CD4-positive, alpha-beta T cell treated with Interleukin-10 for 1 hour (primary cell): ENCODE results near the gene ATP4B.
"Not testable (repeated sequence)": the region's sequence is repeated elsewhere in the genome, so short reads cannot be mapped to it uniquely, and the experiment has no call there.

Experiments
- DNase-seq: peaks from one replicate; pipeline ENCODE4 v3.0.0-alpha.2; 2020

Gene ATP4B

DNA sequence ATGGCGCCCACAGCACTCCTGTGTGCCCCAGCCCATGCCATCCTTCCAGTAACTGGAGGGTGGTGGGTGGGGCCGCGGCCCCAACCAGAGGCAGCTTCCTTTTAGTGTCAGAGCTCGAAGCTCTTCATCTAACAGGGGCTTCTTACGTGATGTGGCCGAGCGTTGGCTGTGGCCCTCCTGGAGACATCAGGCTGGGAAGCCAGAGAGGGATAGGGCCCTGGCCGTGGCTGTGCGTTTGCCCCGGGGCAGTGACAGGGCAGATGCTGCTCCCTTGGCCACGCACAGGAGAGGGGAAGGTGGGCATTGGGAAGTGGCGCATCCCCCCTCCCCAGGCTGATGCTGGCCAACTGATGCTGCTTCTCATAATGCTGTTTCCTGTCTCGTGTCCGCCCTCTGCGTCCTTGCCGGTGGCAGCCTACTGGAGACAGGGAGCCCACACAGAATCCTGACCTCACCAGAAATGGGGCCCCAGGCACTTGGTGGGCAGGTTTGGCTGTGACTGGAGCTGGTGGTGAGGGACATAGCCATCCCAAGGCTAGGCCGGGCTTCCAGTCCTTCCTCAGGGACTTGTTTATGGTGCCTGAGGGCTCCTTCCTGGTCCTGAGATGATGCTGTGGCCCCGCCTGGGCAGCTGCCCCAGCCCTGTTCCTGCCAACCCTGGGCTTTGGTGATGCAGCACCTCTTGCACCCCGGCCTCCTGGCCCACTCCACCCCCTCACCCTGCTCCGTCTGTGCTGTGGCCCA is 34.3 kb downstream of the ATP4B start:
- DNase-seq: no peak

DNA sequence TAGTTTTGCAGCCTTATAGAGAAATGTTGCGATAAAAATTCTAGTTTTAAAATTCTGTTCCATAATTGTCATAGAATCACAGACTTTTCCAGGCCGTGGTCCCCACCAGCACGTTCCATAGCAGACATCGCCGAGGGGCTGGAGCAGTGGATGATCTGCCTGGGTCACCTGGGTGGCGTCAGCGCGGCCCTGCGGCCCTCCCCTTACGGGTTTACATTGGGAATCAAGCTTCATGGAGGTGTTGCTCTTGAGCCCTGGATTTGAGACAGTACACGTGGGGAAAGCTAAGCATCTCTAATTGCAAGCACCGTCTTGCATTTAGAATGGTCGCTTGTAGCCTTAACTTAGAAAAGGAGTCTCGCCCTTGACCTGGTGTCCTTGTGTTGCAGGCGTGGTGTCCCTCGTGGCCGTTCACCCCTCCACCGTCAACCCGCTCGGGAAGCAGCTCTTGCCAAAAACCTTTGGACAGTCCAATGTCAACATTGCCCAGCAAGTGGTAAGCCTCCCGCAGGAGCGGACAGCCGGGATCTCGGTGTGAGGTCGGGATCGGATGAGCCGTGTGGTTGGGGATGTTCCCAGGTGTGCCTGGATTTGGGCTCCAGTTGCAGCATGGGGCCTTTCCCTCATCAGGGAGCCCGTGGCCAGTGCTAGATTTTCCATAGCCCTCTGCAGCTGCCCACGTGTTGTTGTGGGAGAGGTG is 35.1 kb downstream of the ATP4B start:
- no peak for DNase-seq

DNA sequence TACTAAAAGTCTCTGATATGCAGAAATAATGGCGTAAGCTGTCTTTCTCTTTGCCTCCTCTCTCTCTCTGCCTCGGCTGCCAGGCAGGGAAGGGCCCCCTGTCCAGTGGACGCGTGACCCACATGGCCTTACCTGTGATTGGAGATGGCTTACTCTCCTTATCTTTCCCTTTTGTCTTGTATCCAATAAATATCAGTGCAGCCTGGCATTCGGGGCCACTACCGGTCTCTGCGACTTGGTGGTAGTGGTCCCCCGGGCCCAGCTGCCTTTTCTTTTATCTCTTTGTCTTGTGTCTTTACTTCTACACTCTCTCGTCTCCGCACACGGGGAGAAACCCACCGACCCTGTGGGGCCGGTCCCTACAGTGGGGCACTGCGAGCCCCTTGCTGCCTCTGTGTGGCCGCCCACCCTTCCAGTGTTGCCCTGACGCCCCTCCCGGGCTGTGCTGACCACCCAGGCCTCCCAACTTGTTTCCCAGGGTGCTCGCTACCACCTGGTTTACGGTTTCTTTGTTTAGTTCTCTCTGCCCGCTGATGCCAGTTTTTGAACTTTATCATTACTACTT is 35.9 kb downstream of the ATP4B start:
- not testable (repeated sequence) for DNase-seq

DNA sequence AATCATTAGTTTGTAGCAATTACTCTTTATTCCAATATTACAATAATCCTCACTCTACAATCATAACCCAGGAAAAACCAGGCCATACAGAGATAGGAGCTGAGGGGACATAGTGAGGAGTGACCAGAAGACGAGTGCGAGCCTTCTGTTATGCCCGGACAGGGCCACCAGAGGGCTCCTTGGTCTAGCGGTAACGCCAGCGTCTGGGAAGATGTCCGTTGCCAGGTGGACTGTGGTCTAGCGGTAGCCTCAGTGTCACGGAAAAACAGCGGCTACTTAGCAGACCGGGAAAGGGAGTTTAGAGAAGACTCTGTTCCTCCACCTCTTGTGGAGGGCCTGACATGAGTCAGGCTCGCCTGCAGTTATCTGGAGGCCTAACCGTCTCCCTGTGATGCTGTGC is 36.5 kb downstream of the ATP4B start:
- not testable (repeated sequence) for DNase-seq

DNA sequence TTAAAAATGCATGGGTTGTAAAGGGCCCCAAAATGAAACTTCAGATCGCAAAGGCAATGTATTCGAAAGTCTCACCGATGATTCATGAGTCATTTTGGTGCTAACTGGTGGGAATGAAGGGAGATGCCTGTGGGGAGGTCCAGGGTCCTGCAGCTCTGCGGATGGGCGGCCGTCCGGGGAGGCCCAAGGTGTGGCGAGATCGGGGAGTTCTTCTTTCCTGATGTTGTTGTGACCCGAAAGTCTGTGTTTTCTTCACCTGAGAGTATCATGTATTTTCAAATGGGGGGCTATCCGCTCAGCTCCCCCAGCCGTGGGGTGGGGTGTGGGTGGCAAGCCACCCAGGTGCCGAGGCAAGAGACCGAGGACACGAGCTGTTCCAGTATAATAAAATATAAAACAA is 37.0 kb downstream of the ATP4B start:
- DNase-seq: no peak

DNA sequence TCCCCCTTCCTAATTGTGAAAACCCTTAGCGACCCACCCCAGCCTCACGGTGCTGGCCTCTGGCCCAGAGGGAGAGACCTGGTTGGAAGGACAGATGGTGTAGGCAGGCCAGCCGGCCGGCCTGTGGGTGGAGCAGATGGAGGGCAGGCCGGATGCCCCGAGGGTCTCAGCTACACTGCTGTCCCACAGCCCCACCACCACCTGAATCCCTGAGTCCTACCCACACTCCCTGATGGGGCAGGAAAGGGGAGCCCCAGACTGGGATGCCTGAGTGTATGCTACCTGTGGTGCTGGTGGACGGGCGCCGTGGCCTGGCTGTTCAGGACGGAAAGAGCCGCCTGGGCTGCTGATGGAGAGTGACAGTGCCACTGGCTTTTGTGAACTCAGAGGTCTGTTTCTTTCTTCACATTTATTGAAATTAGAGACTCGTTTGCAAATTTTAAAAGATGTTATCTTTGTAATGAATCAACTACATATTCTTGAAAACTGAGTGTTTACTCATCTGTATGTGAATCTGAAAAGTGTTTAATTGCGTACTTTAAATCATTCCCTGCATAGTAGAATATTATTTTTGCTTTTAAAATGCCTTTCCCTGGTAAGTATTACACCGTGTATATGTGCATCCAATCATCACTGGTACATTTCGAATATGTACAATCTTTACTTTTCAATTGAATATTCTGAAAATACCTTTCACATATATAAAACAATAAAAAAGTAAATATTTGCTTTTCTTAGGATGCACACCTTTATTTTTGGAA is 37.8 kb downstream of the ATP4B start:
- DNase-seq: no peak

DNA sequence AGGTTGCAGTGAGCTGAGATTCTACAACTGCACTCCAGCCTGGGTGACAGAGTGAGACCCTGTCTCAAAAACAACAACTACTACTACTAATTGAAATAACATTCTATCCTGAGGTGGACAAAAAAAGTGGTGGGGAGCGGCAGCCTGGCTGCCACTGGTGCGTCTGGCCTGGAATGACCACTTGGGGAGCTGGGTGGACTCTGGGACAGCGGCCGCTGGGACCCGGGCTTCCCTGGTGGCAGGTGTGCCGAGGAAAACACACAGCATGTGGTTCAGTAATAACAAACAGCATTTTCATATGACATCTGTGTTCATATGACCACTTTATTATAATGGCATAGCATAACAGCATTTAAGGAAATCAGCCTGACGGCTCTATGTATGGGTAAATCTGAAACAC is 39.5 kb downstream of the ATP4B start:
- DNase-seq: no peak

DNA sequence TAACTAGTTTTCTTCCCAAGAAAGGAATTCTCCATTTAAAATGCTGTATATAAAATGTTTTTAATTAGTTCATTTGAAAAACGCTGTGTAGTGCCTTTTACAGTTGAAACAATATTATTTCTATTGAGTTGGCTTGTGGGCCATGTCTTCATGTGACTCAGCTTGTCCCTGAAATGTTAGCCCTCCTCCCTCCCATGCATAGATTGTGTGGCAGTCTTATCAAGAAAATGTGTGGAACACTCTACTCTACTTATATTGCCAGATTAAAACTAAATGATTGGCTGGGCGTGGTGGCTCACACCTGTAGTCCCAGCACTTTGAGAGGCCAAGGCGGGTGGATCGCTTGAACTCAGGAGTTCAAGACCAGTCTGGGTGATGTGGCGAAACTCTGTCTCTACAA is 40.0 kb downstream of the ATP4B start:
- no peak for DNase-seq

DNA sequence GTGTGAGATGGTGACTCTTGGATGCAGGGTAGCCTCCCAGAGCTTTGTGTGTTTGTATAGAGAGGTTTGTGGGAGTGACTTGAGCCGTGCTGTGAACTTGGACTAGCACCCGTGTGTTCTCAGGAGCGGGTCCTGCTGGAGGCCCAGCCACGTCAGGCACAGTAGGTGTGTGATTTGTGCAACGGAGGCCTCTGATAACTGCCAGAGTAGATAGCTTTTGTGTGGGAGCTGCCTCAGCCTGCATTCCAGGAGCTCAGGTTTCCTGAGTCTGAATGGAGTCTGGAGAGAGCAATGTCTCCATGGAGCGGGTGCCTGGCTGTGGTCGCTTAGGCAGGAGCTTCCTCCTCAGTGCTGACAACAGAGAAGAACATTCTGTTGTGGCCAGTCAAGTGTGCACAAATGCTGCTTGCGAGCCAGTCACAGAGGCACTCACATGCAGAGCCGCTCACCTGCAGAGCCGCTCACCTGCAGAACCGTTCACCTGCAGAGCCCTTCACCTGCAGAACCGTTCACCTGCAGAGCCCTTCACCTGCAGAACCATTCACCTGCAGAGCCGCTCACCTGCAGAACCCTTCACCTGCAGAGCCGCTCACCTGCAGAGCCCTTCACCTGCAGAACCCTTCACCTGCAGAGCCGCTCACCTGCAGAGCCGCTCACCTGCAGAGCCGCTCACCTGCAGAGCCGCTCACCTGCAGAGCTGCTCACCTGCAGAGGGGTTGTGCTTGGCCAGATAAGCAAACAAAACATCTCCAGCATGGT is 40.8 kb downstream of the ATP4B start:
- no peak for DNase-seq

DNA sequence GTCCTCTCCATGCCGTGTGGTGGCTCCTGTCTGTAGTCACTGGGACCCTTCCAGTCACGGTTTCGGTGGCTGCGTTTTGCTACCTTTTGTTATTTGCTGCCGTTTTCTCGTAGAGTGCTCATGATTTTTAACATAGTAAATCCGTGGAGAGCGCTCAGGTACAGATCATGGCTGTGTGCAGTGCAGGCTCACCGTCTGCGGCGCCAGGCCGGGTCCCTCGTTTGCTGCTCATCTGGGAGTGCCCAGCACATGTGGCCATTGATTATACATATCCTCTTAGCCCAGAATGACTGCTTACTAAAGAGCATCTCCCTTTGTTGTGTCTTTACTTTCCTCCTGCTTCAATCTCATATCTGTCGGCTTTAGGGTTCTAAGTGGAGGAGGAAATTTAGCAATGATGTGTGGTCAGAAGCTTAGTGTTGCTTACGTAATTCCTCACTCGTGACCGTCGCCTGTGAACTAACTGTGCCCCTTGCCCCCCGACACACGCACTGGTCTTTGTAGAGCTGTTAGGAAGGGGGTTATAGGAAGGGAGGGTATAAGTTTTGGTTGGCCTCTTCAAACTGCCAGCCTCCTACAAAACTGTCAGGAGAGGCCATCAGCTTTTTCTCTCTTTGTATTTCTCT is 41.6 kb downstream of the ATP4B start:
- no peak for DNase-seq

DNA sequence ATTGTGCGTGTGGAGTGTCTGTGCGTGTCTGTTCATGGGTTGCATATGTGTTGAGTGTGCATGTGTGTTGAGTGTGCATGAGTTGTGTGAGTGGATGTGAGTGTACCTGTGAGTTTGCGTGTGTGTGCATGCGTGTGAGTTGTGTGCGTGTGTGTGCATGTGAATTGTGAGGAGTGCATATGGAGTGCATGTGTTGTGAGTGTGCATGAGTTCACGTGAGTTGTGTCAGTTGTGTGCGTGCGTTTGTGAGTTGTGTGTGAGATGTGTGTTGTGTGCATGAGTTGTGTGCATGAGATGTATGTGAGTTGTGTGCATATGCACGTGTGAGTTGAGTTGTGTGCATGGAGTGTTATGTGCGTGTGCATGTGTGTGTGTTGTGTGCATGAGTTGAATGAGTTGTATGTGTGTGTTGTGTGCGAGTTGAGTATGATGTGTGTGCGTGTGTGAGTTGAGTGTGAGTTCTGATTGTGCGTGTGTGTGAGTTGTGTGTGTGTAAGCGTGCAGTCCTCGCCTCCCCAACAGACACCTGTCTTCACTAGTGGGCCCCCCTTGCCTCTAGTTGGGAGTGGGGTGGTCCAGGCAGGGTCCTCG is 44.1 kb downstream of the ATP4B start:
- no peak for DNase-seq

DNA sequence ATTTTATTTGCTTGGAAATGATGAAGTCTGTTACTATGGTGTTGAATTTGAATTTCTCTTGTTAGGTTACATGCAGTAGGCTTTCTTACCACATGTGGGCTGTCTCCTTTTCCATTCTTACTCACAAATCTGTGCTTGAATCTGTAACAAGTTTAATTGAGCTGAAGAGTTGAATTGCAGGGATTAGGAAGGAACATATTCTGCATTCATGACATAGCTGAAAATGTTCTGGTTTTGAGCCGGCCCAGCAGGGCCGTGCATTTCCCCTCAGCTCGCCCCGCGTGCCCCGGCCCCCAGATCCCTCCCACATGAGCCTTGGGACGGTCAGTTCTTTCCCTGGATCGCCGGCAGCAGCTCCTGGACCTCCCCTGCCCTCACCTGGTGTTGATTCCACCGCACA is 45.4 kb downstream of the ATP4B start:
- no peak for DNase-seq

DNA sequence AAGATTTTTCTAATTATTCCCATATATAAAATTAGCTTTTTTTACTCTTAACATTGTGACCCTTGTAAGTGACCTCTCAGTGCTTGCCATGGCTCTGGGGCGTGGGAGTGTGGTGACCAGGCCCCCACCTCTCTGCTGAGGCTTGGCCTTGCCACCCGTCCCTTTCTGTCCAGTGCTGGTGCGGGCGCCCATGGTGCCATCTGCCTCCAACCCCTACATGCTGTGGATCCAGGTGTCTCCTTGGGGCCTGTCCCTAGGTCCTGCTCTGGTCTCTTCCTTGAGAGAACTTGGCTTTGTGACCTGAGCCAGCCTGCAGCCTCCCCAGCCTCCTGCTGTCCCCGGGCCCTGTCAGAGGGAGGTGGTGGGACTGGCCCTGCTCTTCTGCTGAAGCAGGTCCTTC is 46.0 kb downstream of the ATP4B start:
- DNase-seq: no peak

DNA sequence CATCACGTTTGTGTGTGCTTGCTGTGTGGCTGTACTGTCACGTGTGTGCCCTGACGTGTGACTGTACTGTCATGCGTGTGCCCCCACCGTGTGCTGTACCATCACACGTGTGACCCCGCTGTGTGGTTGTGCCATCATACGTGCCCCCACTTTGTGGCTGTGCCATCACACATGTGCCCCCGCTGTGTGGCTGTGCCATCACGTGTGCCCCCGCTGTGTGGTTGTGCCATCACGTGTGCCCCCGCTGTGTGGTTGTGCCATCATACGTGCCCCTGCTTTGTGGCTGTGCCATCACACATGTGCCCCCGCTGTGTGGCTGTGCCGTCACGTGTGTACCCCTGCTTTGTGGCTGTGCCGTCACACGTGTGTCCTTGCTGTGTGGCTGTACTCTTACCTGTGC is 47.7 kb downstream of the ATP4B start:
- no peak for DNase-seq

DNA sequence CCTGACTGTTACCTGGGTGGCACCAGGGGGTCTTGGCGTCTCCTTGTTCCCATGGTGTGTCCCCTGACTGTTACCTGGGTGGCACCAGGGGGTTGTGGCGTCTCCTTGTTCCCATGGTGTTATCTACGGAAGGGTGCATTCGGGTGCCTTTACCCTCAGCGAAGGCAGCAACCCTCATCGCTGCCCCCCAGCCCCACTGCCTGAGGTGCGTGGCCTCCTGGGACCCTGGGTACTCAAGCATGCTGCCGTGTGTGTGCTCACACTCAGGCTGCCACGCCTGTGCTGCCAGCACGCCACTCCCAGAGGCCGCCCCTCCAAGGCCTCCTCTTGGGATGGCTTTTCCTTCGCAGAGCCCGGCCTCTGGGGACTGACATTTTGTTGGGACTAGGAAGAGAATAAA is 48.4 kb downstream of the ATP4B start:
- no peak for DNase-seq

DNA sequence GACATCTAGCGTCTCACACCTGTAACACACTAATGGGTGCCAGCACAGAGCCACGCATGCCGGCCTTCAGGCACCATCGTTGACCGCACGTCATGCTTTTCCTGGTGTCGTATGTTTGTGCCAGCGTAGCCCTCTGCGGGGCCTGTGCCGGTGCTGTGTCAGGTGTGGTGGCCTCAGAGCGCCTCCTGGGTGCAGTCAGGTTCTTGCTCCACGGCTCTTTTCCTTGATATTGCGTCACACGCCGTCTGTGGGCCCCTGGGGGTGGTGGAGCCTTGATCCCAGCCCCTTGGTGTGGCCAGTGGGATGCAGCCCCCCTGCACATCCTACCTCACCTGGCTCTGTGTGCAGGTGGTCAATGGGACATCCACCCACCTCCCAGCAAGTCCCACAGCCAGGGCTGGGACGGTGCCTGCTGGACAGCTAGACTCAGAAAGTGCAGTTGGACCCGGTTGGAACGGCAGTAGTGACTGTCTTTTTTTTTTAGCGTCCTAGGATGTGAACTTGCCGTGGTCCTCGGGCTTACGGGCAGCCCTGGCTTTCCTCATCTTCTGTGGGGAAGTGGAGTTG is 48.9 kb downstream of the ATP4B start:
- DNase-seq: no peak

DNA sequence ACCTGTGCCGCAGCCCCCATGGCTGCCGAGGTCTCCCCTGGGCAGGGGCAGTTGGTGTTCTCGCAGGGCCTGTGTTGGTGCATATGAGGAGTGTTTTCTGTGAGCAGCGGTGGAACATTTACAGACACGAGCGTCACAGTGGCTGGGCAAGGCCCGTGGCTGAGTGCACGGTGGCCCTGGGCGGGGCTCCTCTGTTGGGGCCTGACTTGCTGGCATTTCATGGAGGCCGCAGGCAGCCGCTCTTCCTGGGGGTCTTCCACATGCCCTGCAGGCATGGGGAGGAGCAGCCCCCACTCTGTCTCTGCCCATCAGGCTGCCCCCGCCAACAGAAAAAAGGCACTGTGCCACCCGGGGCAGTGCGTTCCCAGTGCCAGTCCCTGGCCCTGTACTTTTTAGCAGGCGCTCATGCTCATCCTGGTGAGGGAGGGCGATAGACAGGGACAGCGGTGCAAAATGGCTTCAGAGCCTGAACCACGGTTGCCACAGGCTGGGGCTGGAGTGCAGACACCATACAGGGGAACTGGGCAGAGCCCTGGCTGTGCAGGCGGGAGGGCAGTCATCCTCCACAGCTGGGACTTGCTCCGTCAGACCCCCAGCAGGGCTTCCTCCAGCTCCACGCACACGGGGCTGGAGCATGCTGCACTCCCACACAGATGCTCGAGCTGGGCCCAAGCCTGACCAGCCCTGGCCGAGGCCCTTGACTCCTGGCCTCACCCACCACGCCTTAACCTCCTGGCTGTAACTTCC is 49.9 kb downstream of the ATP4B start:
- no peak for DNase-seq

DNA sequence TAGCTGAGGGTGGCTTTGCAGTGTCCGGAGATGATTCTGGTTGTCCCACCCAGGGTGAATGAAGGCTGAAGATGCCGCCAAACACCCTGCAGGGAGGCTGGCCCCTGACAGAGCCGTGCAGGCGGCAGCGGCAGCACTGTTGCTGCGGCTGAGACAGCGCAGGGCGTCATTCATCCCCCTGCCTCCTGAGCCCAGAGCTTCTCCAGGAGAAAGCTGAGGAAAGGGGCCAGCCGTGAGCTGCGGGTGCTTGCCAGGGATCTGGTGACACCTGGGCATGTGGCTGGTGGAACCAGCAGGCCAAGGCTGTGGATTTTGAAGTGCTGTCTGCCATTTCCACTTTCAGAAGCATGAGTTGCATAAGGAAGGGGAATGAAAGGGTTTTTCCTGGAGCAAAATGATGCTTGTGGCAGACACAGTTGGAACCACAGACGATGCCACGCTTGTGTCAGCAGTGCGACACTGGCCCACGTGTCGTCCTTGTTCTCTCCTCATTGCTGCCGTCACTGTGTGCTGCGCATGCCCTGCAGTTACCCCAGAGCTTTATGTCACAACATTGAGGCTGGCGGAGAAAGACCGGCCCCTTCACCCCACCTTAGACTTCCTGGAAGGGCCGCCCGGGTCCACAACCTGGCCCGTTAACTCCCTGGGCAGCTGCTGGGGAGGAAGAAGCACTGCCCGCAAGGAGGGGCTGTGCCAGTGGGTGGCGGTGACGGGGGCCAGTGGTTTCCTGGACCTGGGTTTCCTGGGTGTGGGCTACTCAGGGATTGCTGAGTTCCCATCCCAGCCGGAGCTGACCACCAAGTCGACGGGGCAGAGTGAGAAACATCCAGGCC is 50.7 kb downstream of the ATP4B start:
- no peak for DNase-seq

DNA sequence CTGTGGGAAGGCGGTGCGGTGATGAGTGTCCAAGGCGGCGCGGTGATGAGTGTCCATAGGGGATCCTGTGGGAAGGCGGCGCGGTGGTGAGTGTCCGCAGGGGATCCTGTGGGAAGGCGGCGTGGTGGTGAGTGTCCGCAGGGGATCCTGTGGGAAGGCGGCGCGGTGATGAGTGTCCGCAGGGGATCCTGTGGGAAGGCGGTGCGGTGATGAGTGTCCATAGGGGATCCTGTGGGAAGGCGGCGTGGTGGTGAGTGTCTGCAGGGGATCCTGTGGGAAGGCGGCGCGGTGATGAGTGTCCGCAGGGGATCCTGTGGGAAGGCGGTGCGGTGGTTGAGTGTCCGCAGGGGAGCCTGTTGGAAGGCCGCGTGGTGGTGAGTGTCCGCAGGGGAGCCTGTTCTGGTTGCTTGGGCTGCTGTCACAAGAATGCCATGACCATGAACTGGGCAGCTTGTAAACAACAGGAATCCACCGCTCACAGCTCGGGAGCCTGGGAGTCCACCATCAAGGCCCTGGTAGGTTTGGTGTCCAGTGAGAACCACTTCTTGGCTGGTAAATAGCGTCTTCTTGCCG is 52.0 kb downstream of the ATP4B start:
- no peak for DNase-seq

DNA sequence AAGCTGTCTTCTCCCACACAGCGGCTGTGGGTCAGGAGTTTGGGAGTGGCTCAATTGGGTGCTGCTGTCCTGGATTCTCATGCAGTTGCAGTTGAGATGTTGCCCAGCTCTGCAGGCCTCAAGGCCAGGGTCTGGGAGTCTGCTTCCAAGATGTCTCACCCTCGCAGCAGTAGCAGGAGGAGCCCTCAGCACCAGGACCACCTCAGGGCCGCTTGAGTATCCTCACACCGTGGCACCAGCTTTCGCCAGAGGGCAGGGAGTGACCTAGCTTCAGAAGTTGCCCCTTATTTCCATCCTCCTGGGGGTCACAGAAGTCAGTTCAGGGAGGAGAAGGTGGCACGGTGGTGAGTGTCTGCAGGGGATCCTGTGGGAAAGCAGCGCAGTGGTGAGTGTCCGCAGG is 52.5 kb downstream of the ATP4B start:
- no peak for DNase-seq
